Esophagus squamous epithelium (tissue), 5 donors: ENCODE data around the gene FCN1. TPM values are rescaled to one million over a fixed set of nuclear protein-coding genes. Genes with fewer than 3 reads are reported as not detected.

Experiments
- DNase-seq: peaks from one replicate; lab custom pipeline; 2025; lab: John Stamatoyannopoulos, UW
- H3K27ac ChIP-seq, 4 donors: fragments of 200-600 bp; sonication (generic); one replicate each; pipeline ENCODE4 v1.5.1; 2016 to 2019; ENCODE audit warnings: mild to moderate bottlenecking in 1 of 4
- H3K27me3 ChIP-seq, 4 donors: fragments of 200-600 bp; sonication (generic); 1 replicate in 3 of 4; 2 replicates in 1 of 4; pipeline versions ENCODE4 v1.5.1 to v1.6.0; 2017 to 2021; ENCODE audit warnings: antibody characterized with exemption in 1 of 4
- H3K36me3 ChIP-seq, 3 donors: fragments of 200-600 bp; sonication (generic); one replicate each; pipeline ENCODE4 v1.5.1; 2016 to 2019
- H3K4me1 ChIP-seq, 3 donors: fragments of 200-600 bp; sonication (generic); one replicate each; pipeline ENCODE4 v1.5.1; 2017 to 2019
- H3K4me3 ChIP-seq, 4 donors: fragments of 200-600 bp; sonication (generic); 1 replicate in 3 of 4; 2 replicates in 1 of 4; pipeline ENCODE4 v1.5.1; 2016 to 2019; ENCODE audit warnings: mild to moderate bottlenecking in 2 of 4, moderate library complexity in 1 of 4
- H3K9me3 ChIP-seq, 3 donors: fragments of 200-600 bp; sonication (generic); one replicate each; pipeline ENCODE4 v1.5.1; 2016 to 2019
- CTCF ChIP-seq, 6 experiments: fragments of 450-650 bp in 4 of 6; fragments of 200-600 bp in 2 of 6; sonication (generic) in 2 of 6; IDR thresholded peaks; one replicate each; pipeline ENCODE4 v1.5.1; 2016 to 2019; ENCODE audit warnings: antibody characterized with exemption in 6 of 6, mild to moderate bottlenecking in 4 of 6, moderate library complexity in 4 of 6
- POLR2A ChIP-seq, 4 donors: fragments of 450-650 bp; IDR thresholded peaks; one replicate each; pipeline ENCODE4 v1.6.1; 2017; ENCODE audit warnings: antibody characterized with exemption in 4 of 4, mild to moderate bottlenecking in 4 of 4, moderate library complexity in 3 of 4
- WGBS, 2 donors: methylation state at CpG; one replicate each; pipeline ENCODE4 v1.1.5; 2018; 5-methylcytosine and 5-hydroxymethylcytosine counted together
- intact Hi-C: fragments of 100-400 bp; cut with DNase I; formaldehyde crosslinking; loops from one replicate; pipeline ENCODE4 v1.15.0; 2022
- total RNA-seq, 4 donors: library from RNA; depleted of rRNA; stranded (reverse); fragments of >200 nt; gene quantifications; one replicate each; pipeline ENCODE4 v1.1.0, GENCODE V29; 2016
- donor health status: DM: yes; HTN: yes; CAD: no.

Gene FCN1
- total RNA-seq, 4 donors from 2014 or later, result 0.22 to 5.7 (median 0.76) TPM; not detected in 1

DNA sequence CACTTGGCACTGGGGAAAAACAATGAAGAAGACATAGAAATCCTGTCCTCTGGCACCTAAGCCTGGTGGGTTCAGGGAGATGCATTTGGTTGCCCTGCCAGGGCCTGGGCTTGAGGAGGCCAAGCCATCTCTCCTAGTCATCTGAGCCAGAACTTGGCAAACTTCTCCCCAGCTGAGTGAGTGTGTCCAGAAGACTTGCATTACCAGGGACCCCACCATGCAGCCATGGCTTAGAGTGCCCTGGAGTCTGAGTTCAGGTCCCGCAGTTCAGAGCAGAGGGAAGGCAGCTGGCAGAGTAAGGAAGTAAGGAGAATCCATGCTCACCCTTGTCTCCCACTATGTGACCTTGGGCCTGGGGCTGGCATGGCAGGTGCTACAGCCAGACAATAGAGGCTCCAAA lies 37.4 kb upstream of the FCN1 start:
- Histone ChIP-seq H3K9me3 (no peaks in the 10 kb centered on the region), H3K27me3 (peaks cover 0 to 55% (median 0%) of the 10 kb centered on the region in 4 donors), H3K4me3 (no peak overlapping the region), H3K27ac (no peak overlapping the region), H3K4me1 (no peaks in the 10 kb centered on the region), H3K36me3 (no peaks in the 10 kb centered on the region)
- no peak for TF ChIP-seq POLR2A (IDR thresholded peaks at IDR 0.05)
- TF ChIP-seq CTCF (IDR thresholded peaks at IDR 0.05), result no peak
- intact Hi-C loops, result no loop called here
- 78 to 100% methylated on average over 1 of the region's 1 CpG for WGBS, 2 donors
- DNase-seq, result no peak

GRCh38 chr9:134951994-134952393 lies 34.3 kb upstream of the FCN1 start:
- 93 to 100% methylated on average over 1 of the region's 1 CpG for WGBS, 2 donors
- Histone ChIP-seq H3K4me3 (no peak overlapping the region), H3K36me3 (no peaks in the 10 kb centered on the region), H3K27me3 (peaks cover 0 to 44% (median 0%) of the 10 kb centered on the region in 4 donors), H3K9me3 (no peaks in the 10 kb centered on the region), H3K27ac (no peak overlapping the region), H3K4me1 (no peaks in the 10 kb centered on the region)
- no peak for DNase-seq
- intact Hi-C loops, result no loop called here
- TF ChIP-seq POLR2A (IDR thresholded peaks at IDR 0.05) (no peak), CTCF (IDR thresholded peaks at IDR 0.05) (no peak)

- Histone ChIP-seq H3K9me3 (no peaks in the 10 kb centered on the region), H3K36me3 (no peaks in the 10 kb centered on the region), H3K4me1 (no peaks in the 10 kb centered on the region), H3K27me3 (peaks cover 0 to 48% (median 0%) of the 10 kb centered on the region in 4 donors), H3K4me3 (no peak overlapping the region), H3K27ac (no peak overlapping the region)
- intact Hi-C loops, result no loop called here
- TF ChIP-seq CTCF (IDR thresholded peaks at IDR 0.05) (no peak), POLR2A (IDR thresholded peaks at IDR 0.05) (no peak)
- 47 to 68% methylated on average over 8 to 11 of the region's 11 CpGs for WGBS, 2 donors
- DNase-seq, result no peak
Measured at GRCh38 chr9:134951461-134951860, 33.7 kb upstream of the FCN1 start.

DNA sequence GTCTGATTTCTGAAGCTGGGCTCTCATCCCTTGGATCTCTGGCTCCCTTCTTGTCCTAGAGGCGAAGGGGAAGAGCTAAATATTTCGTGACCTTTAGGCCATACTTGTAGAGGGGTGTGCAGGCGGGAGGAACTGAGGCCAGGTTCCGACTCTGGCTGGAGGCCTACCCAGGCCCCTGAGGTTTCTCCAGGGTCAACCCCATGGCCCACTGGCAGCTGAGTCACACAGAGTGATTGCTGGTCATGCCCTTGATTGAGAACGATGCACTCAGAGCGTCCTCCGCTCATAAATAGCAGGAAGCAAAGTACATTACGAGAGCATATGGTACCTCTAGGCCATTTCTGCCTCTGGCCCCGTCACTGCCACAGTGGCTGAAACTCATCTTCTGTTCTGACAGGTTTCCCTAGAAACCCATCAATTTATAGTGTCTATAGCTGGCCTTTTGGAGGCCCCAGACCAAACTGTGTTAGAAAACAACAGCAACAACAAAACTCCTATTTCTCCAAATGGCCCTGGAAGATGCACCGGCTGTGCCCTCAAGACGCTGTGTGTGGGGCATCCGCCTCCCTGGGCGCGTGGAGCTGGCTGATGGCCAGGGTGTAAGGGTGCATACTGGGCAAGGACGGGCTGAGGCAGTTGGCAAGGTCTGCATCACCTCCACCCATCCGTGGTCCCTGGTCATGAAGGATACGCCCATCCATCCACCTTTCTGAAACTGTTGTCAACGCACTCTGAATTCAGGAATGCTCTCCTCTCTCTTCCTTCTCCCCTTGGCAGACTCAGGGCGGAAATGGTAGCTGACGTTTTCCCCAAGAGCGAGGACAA lies 32.9 kb upstream of the FCN1 start:
- Histone ChIP-seq H3K9me3 (no peaks in the 10 kb centered on the region), H3K4me1 (no peaks in the 10 kb centered on the region), H3K36me3 (no peaks in the 10 kb centered on the region), H3K27ac (no peak overlapping the region), H3K27me3 (peaks cover 0 to 47% (median 0%) of the 10 kb centered on the region in 4 donors), H3K4me3 (no peak overlapping the region)
- no peak for DNase-seq
- WGBS, 2 donors, result 82 to 85% methylated on average over 10 to 14 of the region's 21 CpGs
- intact Hi-C loops, result no loop called here
- TF ChIP-seq POLR2A (IDR thresholded peaks at IDR 0.05) (no peak), CTCF (IDR thresholded peaks at IDR 0.05) (no peak)

DNA sequence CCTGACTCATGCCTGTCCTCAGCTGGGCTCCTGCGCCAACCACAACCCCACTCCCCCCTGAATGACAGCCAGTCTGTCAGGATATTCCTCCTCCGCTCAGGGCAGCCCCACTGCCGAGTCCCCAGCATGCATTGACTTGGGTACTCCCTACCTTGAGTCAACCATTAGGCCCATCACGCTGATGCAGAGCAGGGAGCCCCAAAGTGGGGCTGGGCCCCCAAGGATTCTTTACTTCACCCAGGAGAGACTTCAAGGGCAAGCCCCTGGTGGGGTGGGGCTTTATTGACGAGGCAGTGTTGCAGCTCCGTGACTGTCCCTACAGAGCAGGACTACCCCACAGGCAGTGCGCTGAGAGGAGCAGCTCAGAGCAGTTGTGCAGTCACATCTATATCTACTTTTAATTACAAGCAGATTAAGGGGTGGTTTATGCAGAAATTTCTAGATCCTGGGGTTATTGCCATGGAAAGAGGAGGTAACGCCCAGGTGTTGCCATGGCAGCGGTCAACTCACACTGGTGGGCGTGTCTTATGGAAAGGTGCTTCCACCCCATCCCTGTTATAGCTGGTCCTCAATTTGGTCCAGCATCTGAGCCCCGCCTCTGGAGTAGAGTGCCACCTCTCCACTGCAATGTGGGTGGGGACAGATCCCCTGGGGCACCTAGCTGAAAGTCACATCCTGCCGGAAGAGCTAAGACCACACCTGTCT lies 32.1 kb upstream of the FCN1 start:
- no peaks in the 10 kb centered on the region for H3K36me3 ChIP-seq
- WGBS, 2 donors, result 77 to 92% methylated on average over 6 to 7 of the region's 12 CpGs
- H3K27me3 ChIP-seq, result peaks cover 0 to 47% (median 0%) of the 10 kb centered on the region in 4 donors
- H3K27ac ChIP-seq, result no peak overlapping the region
- H3K4me1 ChIP-seq, result peaks cover 2 to 4% (median 3%) of the 10 kb centered on the region in 3 donors
- no peaks in the 10 kb centered on the region for H3K9me3 ChIP-seq
- DNase-seq, result no peak
- TF ChIP-seq POLR2A (IDR thresholded peaks at IDR 0.05) (no peak), CTCF (IDR thresholded peaks at IDR 0.05) (no peak)
- intact Hi-C loops, result no loop called here
- no peak overlapping the region for H3K4me3 ChIP-seq
